Stomach (tissue), 4 donors: ENCODE data around the gene PRDM5.

Experiments
- CTCF ChIP-seq, 7 experiments: fragments of 450-650 bp in 4 of 7; fragments of 200-600 bp in 3 of 7; sonication (generic) in 3 of 7; IDR thresholded peaks; one replicate each; pipeline ENCODE4 v1.5.1; 2016 to 2019; ENCODE audit warnings: antibody characterized with exemption in 7 of 7, control low read depth in 2 of 7, mild to moderate bottlenecking in 1 of 7
- EP300 ChIP-seq: sonication (generic); formaldehyde crosslinking; IDR thresholded peaks from one replicate; pipeline ENCODE4 v1.6.1; 2017; ENCODE audit warnings: antibody characterized with exemption
- POLR2A ChIP-seq, 4 donors: fragments of 450-650 bp; IDR thresholded peaks; one replicate each; pipeline ENCODE4 v1.6.1; 2016; ENCODE audit warnings: antibody characterized with exemption in 4 of 4, control low read depth in 2 of 4, mild to moderate bottlenecking in 1 of 4, moderate library complexity in 1 of 4
- POLR2AphosphoS5 ChIP-seq, 3 donors: sonication (generic); formaldehyde crosslinking; IDR thresholded peaks; one replicate each; pipeline ENCODE4 v1.6.1; 2016; ENCODE audit warnings: antibody characterized with exemption in 3 of 3

GRCh38 chr4:120777459-120777858 is 145.1 kb downstream of the PRDM5 start:
- TF ChIP-seq CTCF (IDR thresholded peaks at IDR 0.05) (no peak), EP300 (no peak), POLR2A (IDR thresholded peaks at IDR 0.05) (no peak), POLR2AphosphoS5 (IDR thresholded peaks at IDR 0.05) (no peak)
